SU-DHL-6 (cell line): Measurements from ENCODE around the gene EXD2.

Experiments used
- CTCF ChIP-seq: fragments of 200-600 bp; sonication (generic); IDR thresholded peaks from one replicate; pipeline ENCODE4 v1.5.1; 2017; ENCODE audit warnings: antibody characterized with exemption, mild to moderate bottlenecking, low read length, moderate library complexity; ENCODE audit not compliant: insufficient read depth, poor library complexity, severe bottlenecking
- EZH2phosphoT487 ChIP-seq: fragments of 200-600 bp; sonication (generic), shearing (Covaris generic); conservative IDR thresholded peaks from 2 replicates; pipeline ENCODE4 v1.6.1; 2018; ENCODE audit warnings: mild to moderate bottlenecking, antibody characterized with exemption, low read length, moderate library complexity, mixed read lengths

- no peak for TF ChIP-seq CTCF
- no peak for TF ChIP-seq EZH2phosphoT487
These were observed 72.1 kb downstream of the EXD2 start for GRCh38 chr14:69263364-69263763.
